Epithelial cell of esophagus (primary cell): ENCODE data around the gene GLRX3.

Experiments
- DNase-seq: peaks from one replicate; pipeline ENCODE4 v3.0.0; 2010; ENCODE audit warnings: low read depth
- H3K4me3 ChIP-seq: 2 replicates; pipeline ENCODE4 v1.5.1; 2011; ENCODE audit warnings: mild to moderate bottlenecking, low read length, control low read depth
- CTCF ChIP-seq: IDR thresholded peaks from 2 replicates; pipeline ENCODE4 v1.5.1; 2011; ENCODE audit warnings: low read depth, mild to moderate bottlenecking, low read length, control low read depth, inconsistent platforms; ENCODE audit not compliant: insufficient read depth; ENCODE audit errors: missing control alignments

The GLRX3 gene

GRCh38 chr10:130215931-130216231, 79.7 kb downstream of the GLRX3 start:
- H3K4me3 ChIP-seq = no peak overlapping the region
- TF ChIP-seq CTCF = no peak
- no peak for DNase-seq

- H3K4me3 ChIP-seq = no peak overlapping the region
- TF ChIP-seq CTCF = no peak
- no peak for DNase-seq
These were observed 82.0 kb downstream of the GLRX3 start for GRCh38 chr10:130218181-130218641.

GRCh38 chr10:130218936-130219335, 82.7 kb downstream of the GLRX3 start:
- H3K4me3 ChIP-seq = no peak overlapping the region
- DNase-seq = no peak
- no peak for TF ChIP-seq CTCF

GRCh38 chr10:130220251-130221185, 84.3 kb downstream of the GLRX3 start:
- DNase-seq = no peak
- no peak for TF ChIP-seq CTCF
- H3K4me3 ChIP-seq = no peak overlapping the region

- DNase-seq = no peak
- TF ChIP-seq CTCF = no peak
- no peak overlapping the region for H3K4me3 ChIP-seq
These were observed 85.5 kb downstream of the GLRX3 start for GRCh38 chr10:130221456-130222375.

- TF ChIP-seq CTCF = no peak
- no peak overlapping the region for H3K4me3 ChIP-seq
- no peak for DNase-seq
These were observed 86.2 kb downstream of the GLRX3 start for GRCh38 chr10:130222381-130222780.
